Measurements from ENCODE around the gene SMAD3.

- TF ChIP-seq SIRT6 (IDR thresholded peaks at IDR 0.05; ENCODE audit: low read length) (no peak), EP300 (IDR thresholded peaks at IDR 0.05; ENCODE audit: borderline replicate concordance in 1 of 2, low read depth in 2 of 2, low read length in 2 of 2) (no peak), TAF1 (IDR thresholded peaks at IDR 0.05; ENCODE audit: low read depth, low read length) (no peak), CTCF (IDR thresholded peaks at IDR 0.05; ENCODE audit: control extremely low read depth in 1 of 3, insufficient read depth in 1 of 3, low read depth in 1 of 3, low read length in 3 of 3) (no peak), SP2 (IDR thresholded peaks at IDR 0.05; ENCODE audit: low read length) (no peak), POLR2A (IDR thresholded peaks at IDR 0.05; ENCODE audit: control extremely low read depth in 1 of 2, low read depth in 2 of 2, low read length in 2 of 2) (no peak), JUND (IDR thresholded peaks at IDR 0.05; ENCODE audit: low read length) (no peak), BRCA1 (IDR thresholded peaks at IDR 0.05; ENCODE audit: low read depth, low read length) (no peak), EZH2 (IDR thresholded peaks at IDR 0.05; ENCODE audit: low read depth, low read length, severe bottlenecking) (no peak), POLR2AphosphoS5 (IDR thresholded peaks at IDR 0.05; ENCODE audit: low read depth, low read length) (no peak), ASH2L (IDR thresholded peaks at IDR 0.05; ENCODE audit: low read length) (no peak), CBX5 (IDR thresholded peaks at IDR 0.05; ENCODE audit: low read depth, low read length) (no peak)
These were observed 14.8 kb upstream of the SMAD3 start for GRCh38 chr15:67050522-67051087.

All from H1 (cell line).